CD4-positive, alpha-beta T cell (primary cell): Measurements from ENCODE around the gene CPB2. TPM values are rescaled to one million over a fixed set of nuclear protein-coding genes. Genes with fewer than 3 reads are reported as not detected.

ENCODE experiments used
- ATAC-seq: fragments of 200-7000 bp; cut with Tn5 transposase; one replicate; pipeline ENCODE4 v1.10.0; 2022; ENCODE audit warnings: mild to moderate bottlenecking; ENCODE audit not compliant: poor library complexity
- CTCF ChIA-PET: fragments of 350-600 bp; sonication (Branson Sonifier 250); formaldehyde crosslinking; loops from one replicate; lab custom pipeline; 2021; ENCODE audit warnings: antibody characterized with exemption, inconsistent platforms; lab: Charles Lee
- POLR2A ChIA-PET: fragments of 350-600 bp; sonication (Branson Sonifier 250); formaldehyde crosslinking; loops from one replicate; lab custom pipeline; 2021; ENCODE audit warnings: antibody characterized with exemption, inconsistent platforms; lab: Charles Lee
- DNase-seq, 14 experiments: peaks; one replicate each; pipeline ENCODE4 v3.0.0-alpha.2; 2013 to 2020; ENCODE audit warnings: mixed read lengths in 2 of 14
- H3K27ac ChIP-seq, 2 donors: one replicate each; pipeline versions ENCODE4 v1.5.1 to v1.7.0; 2013; ENCODE audit warnings: low read length in 2 of 2, low read depth in 1 of 2, mild to moderate bottlenecking in 1 of 2
- H3K27me3 ChIP-seq, 2 experiments: 1 replicate in 1 of 2; 2 replicates in 1 of 2; pipeline versions ENCODE4 v1.6.1 to v1.7.0; 2013; ENCODE audit warnings: low read length in 2 of 2, control low read depth in 1 of 2, mild to moderate bottlenecking in 1 of 2, moderate library complexity in 1 of 2; ENCODE audit not compliant: insufficient read depth in 2 of 2, control insufficient read depth in 1 of 2
- H3K36me3 ChIP-seq: one replicate; pipeline ENCODE4 v1.6.1; 2013; ENCODE audit warnings: low read length, control low read depth; ENCODE audit not compliant: insufficient read depth
- H3K4me1 ChIP-seq: one replicate; pipeline ENCODE4 v1.6.1; 2013; ENCODE audit warnings: low read length, control low read depth; ENCODE audit not compliant: insufficient read depth
- H3K4me3 ChIP-seq: one replicate; pipeline ENCODE4 v1.5.1; 2013; ENCODE audit warnings: mild to moderate bottlenecking, low read length, moderate library complexity
- H3K9me3 ChIP-seq, 2 experiments: 1 replicate in 1 of 2; 2 replicates in 1 of 2; pipeline versions ENCODE4 v1.6.1 to v1.7.0; 2013; ENCODE audit warnings: low read length in 2 of 2, mild to moderate bottlenecking in 2 of 2, control low read depth in 1 of 2, moderate library complexity in 1 of 2; ENCODE audit not compliant: control insufficient read depth in 1 of 2, insufficient read depth in 1 of 2
- H3K27ac Mint-ChIP-seq: one replicate; pipeline ENCODE4 v1.8.0; 2020; ENCODE audit warnings: mixed read lengths
- H3K27me3 Mint-ChIP-seq: one replicate; pipeline ENCODE4 v1.8.0; 2021; ENCODE audit warnings: mixed read lengths
- H3K36me3 Mint-ChIP-seq: one replicate; pipeline ENCODE4 v1.8.0; 2021; ENCODE audit warnings: low read depth, mixed read lengths
- H3K4me1 Mint-ChIP-seq: one replicate; pipeline ENCODE4 v1.8.0; 2021; ENCODE audit warnings: low read depth, mixed read lengths
- H3K4me3 Mint-ChIP-seq: one replicate; pipeline ENCODE4 v1.8.0; 2020; ENCODE audit warnings: mild to moderate bottlenecking, mixed read lengths
- H3K9me3 Mint-ChIP-seq: one replicate; pipeline ENCODE4 v1.8.0; 2020; ENCODE audit warnings: mixed read lengths
- CTCF ChIP-seq: fragments of 200-600 bp; IDR thresholded peaks from one replicate; pipeline ENCODE4 v1.8.0; 2022; ENCODE audit warnings: antibody characterized with exemption, mild to moderate bottlenecking
- intact Hi-C, 2 experiments: fragments of 100-400 bp; cut with DNase I in 1 of 2; cut with micrococcal nuclease in 1 of 2; formaldehyde crosslinking; loops; one replicate each; pipeline versions ENCODE4 v1.15.1 to v1.9.0; 2023 to 2025; cut with DNase I, micrococcal nuclease
- total RNA-seq, 174 experiments: library from RNA in 2 of 174; stranded (reverse) in 2 of 174; gene quantifications; one replicate each; pipeline ENCODE4 v1.2.3 and lab custom pipeline; 2021 to 2026

The CPB2 gene
- total RNA-seq, 2 experiments from 2014 or later, result not detected

- Mint-ChIP-seq H3K27ac (peak overlapping the region; percentile 47), H3K36me3 (peaks cover 93% of the 10 kb centered on the region), H3K9me3 (no peaks in the 10 kb centered on the region), H3K4me3 (no peak overlapping the region), H3K27me3 (no peaks in the 10 kb centered on the region), H3K4me1 (peaks cover 24% of the 10 kb centered on the region)
- ChIA-PET POLR2A (no interaction called here), CTCF (interaction anchor here (2.8 kb wide), 1 partner anchor 14 kb away, joined by 15 read pairs; no protein-coding TSS in a partner anchor)
- DNase-seq (no peak), ATAC-seq (no peak)
- Histone ChIP-seq H3K27ac (no peak overlapping the region), H3K36me3 (peaks cover 96% of the 10 kb centered on the region), H3K27me3 (no peaks in the 10 kb centered on the region), H3K4me1 (peaks cover 2% of the 10 kb centered on the region), H3K9me3 (no peaks in the 10 kb centered on the region), H3K4me3 (no peak overlapping the region)
- intact Hi-C loops, result no loop called here
- TF ChIP-seq CTCF, result no peak
Measured at GRCh38 chr13:46145950-46146349, 41.1 kb upstream of the CPB2 start.

- no peak overlapping the region for H3K27ac ChIP-seq
- H3K36me3 ChIP-seq, result peaks cover 96% of the 10 kb centered on the region
- DNase-seq (no peak), ATAC-seq (no peak)
- no peaks in the 10 kb centered on the region for H3K9me3 Mint-ChIP-seq
- no peak overlapping the region for H3K4me3 ChIP-seq
- no peaks in the 10 kb centered on the region for H3K27me3 Mint-ChIP-seq
- no peaks in the 10 kb centered on the region for H3K4me1 ChIP-seq
- H3K27me3 ChIP-seq, result no peaks in the 10 kb centered on the region
- no peak overlapping the region for H3K27ac Mint-ChIP-seq
- H3K36me3 Mint-ChIP-seq, result peaks cover 93% of the 10 kb centered on the region
- intact Hi-C loops, result no loop called here
- CTCF ChIA-PET, result interaction anchor here (1.1 to 2.8 kb wide), 2 partner anchors 15 to 18 kb away, joined by 4 to 15 read pairs; no protein-coding TSS in a partner anchor
- POLR2A ChIA-PET, result no interaction called here
- peaks cover 16% of the 10 kb centered on the region for H3K4me1 Mint-ChIP-seq
- H3K4me3 Mint-ChIP-seq, result no peak overlapping the region
- no peaks in the 10 kb centered on the region for H3K9me3 ChIP-seq
- no peak for TF ChIP-seq CTCF
Measured at GRCh38 chr13:46145135-46145534, 40.3 kb upstream of the CPB2 start.

GRCh38 chr13:46143184-46143701 lies 38.4 kb upstream of the CPB2 start:
- Mint-ChIP-seq H3K9me3 (no peaks in the 10 kb centered on the region), H3K4me3 (no peak overlapping the region), H3K36me3 (peaks cover 95% of the 10 kb centered on the region), H3K4me1 (peaks cover 9% of the 10 kb centered on the region), H3K27ac (peak overlapping the region; percentile 64), H3K27me3 (no peaks in the 10 kb centered on the region)
- Histone ChIP-seq H3K36me3 (peaks cover 96% of the 10 kb centered on the region), H3K4me1 (no peaks in the 10 kb centered on the region), H3K27ac (no peak overlapping the region), H3K9me3 (no peaks in the 10 kb centered on the region), H3K4me3 (no peak overlapping the region), H3K27me3 (no peaks in the 10 kb centered on the region)
- no peak for TF ChIP-seq CTCF
- ChIA-PET POLR2A (interaction anchor here (1.5 kb wide), 1 partner anchor 9 kb away, joined by 5 read pairs; no protein-coding TSS in a partner anchor), CTCF (interaction anchor here (1.5 kb wide), 1 partner anchor 17 kb away, joined by 7 read pairs; no protein-coding TSS in a partner anchor)
- intact Hi-C loops, result no loop called here
- DNase-seq (no peak), ATAC-seq (no peak)
